HG02943 (cell line): ENCODE results near the gene ARHGAP10.
A peak's percentile ranks its signal among the peaks of the same experiment; 100 is the strongest.
"Not testable (repeated sequence)": the region's sequence is repeated elsewhere in the genome, so short reads cannot be mapped to it uniquely, and the experiment has no call there.

ENCODE experiments used
- ATAC-seq: cut with Tn5 transposase; IDR thresholded peaks from one replicate; pipeline ENCODE4 v1.9.1; 2021; ENCODE audit warnings: mild to moderate bottlenecking, low read depth, moderate library complexity; ENCODE audit not compliant: unreplicated experiment

Gene ARHGAP10

GRCh38 chr4:147971116-147971515 is 239.2 kb downstream of the ARHGAP10 start:
- ATAC-seq = no peak

DNA sequence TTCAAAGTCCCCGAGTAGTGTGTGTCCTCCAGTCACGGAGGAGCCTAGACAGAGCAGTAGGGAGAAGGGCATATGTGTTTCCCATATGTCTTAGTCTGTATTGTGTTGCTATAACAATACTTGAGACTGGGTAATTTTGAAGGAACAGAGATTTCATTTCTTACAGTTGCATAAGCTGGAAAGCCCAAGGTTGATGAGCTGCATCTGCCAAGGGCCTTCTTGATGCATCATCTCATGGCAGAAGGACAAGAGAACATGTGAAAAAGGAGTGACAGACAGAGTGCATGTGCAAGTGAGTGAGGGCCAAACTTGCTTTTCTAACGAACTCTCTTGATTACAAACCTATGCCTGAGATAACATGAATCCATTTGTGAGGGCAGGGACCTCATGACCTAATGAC is 243.4 kb downstream of the ARHGAP10 start:
- no peak for ATAC-seq

DNA sequence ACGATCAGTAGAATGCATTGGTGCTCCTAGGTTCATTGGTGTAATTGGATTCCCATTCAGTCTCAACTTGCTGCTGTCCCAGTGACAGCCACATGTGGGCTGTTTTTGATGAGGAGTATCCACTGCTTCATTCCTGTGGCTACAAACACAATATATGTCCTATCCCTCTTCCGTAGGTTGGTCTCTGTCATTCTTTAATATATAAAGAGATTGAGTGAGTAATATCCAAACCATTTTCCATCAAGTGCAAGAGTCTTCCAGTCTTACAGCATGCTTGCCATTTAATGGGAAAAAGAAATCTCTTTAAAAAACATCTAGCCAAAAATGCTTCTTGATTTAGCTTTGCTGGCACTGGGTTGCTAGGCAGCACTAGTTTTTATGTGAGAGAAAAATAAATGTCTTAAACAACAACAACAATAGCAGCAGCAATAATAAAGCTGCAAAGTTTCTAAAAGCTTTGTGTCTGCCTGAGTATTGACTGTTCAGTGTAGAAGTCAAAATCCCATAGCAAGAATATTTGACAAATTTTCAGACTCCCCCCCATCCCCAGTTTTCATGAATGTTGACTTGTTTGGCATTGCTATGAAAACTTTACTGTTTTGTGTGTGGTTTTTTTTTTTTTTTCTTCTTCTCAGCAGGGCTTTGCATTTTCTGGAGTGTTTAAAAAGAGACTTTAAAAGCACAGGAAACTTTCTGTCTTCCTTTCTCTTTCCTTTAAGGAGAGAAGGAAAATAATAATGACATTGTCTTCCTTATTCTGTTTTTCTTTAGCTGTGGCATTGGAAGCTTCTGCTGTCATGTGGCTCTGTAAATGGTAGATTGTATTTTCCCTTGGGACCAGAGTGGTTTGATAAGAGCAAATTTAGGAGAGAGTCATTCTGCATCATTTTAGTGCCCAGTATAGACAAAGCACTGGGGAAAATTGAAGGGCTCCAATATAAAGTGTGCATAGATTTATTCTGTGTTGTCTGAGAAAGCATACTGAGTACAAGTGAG is 244.3 kb downstream of the ARHGAP10 start:
- no peak for ATAC-seq

- ATAC-seq = no peak
Measured at GRCh38 chr4:147980586-147980985, 248.7 kb downstream of the ARHGAP10 start.

DNA sequence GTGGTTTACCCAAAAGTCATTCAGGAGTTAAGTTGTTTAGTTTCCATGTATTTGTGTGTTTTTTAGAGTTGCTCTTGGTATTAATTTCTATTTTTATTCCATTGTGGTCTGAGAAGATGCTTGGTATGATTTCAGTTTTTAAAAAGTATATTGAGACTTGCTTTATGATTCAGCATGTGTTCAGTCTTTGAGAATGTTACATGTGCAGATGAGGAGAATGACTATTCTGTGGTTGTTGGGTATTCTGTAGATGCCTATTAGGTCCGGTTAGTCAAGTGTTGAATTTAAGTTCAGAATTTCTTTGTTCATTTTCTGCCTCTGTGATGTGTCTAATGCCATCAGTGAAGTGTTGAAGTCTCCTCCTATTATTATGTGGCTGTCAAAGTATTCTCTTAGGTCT is 249.4 kb downstream of the ARHGAP10 start:
- ATAC-seq = peak; percentile 63

DNA sequence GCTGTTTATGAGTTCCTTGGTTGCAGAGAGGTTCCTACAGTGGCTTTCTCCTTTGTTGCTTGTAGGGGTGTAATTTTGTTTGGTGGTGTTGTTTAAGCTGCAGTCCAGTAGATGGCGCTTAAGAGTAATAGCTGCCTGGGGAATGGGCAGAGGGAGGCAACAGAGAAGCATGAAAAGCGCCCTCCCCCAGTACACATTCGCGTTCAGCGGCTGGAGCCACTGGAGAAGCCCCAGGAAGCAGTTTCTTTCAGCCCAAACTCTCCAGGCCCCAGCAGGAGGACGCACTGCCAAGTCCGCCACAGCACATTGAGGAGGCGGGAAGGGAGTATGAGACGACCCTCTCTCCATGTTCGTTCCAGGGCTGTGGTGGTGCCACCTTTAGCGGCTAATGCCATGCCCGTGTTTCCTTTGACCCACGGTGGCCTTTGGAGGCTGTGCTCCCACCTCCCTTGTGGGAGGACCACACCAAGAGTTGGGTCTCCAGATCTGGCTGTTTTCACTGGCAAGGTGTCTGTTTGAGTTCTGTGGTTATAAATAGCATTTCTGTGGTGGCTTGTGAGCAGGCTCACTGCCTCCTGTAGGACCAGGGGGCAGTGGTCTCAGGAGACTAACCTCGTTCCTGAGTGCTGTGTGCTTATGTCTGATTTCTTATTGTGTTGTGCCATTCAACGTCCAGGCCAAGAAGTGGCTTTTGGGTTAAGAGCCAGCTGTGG is 252.3 kb downstream of the ARHGAP10 start:
- ATAC-seq = no peak

- no peak for ATAC-seq
Measured at GRCh38 chr4:147984778-147985138, 252.9 kb downstream of the ARHGAP10 start.

- no peak for ATAC-seq
Measured at GRCh38 chr4:147985376-147985775, 253.5 kb downstream of the ARHGAP10 start.

DNA sequence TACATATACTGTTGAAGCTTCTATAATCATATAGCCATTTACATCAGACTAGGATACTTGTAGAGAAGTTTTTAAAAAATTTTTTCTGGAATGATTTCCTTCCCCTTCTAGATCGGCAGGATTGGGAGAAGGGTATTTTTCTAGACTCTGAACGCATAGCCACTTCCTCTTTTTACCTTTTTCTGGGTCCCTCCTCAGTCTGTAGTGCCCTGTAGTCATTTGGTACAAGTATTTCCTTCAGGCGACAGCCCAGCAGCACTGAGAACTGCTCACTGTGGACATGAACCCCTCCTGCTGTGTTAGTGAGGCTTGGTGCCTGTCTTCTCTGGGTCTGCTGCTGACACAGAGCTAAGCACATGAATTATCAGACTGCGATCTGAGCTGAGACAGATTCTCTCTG is 255.4 kb downstream of the ARHGAP10 start:
- peak; percentile 49 for ATAC-seq

DNA sequence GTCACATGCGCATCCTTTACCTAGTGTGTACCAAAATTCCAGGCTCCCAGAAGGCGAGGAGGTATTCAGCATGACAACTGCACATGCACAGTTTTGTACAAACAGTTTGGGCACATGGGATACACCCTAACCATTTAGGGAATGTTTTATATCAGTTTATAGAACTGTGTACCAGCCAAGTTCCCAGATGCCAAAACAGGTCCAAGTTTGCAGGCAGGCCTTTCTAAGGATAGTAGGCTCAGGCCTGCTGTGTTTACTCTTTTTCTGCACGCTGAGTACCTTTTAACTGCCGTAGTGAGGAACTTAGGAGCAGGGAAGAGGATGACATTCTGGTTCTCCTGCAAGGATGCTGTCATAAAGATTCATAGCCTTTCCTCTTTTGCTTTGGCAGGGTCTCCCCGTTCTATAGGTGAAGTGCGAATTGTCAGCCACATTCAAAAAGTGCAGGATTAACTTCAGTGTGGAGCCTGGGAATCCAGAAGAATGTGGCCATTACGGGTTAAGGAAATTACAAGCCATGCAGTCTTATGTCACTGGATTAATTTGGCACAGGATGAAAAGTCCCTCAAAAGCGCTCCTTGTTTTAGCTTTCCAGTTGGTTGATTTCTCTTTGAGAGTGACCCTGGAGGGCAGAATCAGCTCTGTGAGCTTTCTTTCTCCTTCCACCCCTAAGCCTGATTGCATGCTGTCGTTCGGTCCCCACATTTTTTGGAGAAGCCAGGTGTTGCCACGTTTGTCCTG is 259.8 kb downstream of the ARHGAP10 start:
- ATAC-seq = no peak

DNA sequence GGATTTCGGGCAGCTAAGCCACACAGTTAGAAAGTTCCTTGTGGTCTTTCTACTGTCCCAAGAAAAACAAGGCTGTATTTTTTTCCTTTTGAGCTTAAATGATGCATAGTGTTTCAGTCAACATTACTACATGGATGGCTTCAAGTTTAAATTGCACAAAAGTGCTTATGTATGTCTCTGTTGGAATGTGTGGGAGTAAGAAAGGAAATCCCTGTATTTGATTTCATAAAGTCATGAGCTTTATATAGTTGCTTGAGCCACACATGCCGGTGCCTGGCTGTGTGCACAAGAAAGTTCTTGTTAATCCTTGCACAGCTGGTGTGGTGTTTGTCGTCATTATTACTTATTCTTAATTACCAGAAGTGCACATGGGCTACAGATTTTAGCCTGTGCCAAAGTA is 262.2 kb downstream of the ARHGAP10 start:
- no peak for ATAC-seq

GRCh38 chr4:147994491-147995385 is 262.9 kb downstream of the ARHGAP10 start:
- no peak for ATAC-seq

DNA sequence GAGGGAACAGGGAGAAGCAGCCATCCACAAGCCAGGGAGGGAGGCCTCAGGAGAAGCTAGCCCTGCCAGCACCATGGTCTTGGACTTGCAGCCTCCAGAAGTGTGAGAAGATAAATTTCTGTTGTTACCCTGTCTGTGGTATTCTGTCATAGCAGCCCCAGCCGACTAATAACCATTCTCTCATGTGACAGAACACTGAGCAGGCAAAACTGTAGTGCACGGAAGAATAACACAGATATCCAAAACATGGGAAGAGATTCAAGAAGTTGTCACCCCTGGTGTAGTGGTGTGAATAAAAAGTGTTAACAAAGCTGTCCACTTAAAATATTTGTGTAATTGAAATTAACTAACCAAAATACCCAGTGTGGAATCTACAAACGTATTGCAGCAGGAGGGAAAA is 265.0 kb downstream of the ARHGAP10 start:
- ATAC-seq = no peak

GRCh38 chr4:148000038-148000437 is 268.1 kb downstream of the ARHGAP10 start:
- ATAC-seq = not testable (repeated sequence)

- no peak for ATAC-seq
Measured at GRCh38 chr4:148004228-148004857, 272.5 kb downstream of the ARHGAP10 start.

DNA sequence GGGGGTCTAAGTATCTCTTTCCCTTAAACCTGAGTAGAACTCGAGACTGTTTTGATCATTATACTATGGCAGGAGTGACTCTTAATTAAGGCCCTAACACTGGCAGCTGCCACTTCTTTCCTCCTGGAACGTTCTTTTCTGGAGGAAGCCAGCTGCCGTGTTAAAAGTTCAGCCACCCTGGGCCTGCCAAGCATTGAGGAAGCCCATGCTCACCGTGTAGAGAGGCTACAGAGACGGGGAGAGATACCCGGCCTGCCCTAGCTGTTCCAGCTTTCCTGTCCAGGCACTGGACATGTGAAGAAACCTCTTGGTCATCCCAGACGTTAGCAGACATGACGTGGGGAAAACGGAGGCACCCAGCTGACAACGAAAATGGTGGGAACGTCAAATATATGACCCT is 274.1 kb downstream of the ARHGAP10 start:
- ATAC-seq = no peak

GRCh38 chr4:148007314-148007760 is 275.4 kb downstream of the ARHGAP10 start:
- no peak for ATAC-seq

GRCh38 chr4:148007792-148008191 is 275.9 kb downstream of the ARHGAP10 start:
- no peak for ATAC-seq

GRCh38 chr4:148015058-148015457 is 283.2 kb downstream of the ARHGAP10 start:
- ATAC-seq = no peak
